Measurements from ENCODE around the gene GGA3. TPM values are rescaled to one million over a fixed set of nuclear protein-coding genes. Genes with fewer than 3 reads are reported as not detected.

Gene GGA3, protein sequence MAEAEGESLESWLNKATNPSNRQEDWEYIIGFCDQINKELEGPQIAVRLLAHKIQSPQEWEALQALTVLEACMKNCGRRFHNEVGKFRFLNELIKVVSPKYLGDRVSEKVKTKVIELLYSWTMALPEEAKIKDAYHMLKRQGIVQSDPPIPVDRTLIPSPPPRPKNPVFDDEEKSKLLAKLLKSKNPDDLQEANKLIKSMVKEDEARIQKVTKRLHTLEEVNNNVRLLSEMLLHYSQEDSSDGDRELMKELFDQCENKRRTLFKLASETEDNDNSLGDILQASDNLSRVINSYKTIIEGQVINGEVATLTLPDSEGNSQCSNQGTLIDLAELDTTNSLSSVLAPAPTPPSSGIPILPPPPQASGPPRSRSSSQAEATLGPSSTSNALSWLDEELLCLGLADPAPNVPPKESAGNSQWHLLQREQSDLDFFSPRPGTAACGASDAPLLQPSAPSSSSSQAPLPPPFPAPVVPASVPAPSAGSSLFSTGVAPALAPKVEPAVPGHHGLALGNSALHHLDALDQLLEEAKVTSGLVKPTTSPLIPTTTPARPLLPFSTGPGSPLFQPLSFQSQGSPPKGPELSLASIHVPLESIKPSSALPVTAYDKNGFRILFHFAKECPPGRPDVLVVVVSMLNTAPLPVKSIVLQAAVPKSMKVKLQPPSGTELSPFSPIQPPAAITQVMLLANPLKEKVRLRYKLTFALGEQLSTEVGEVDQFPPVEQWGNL
- total RNA-seq = 4.7 TPM

- no peaks in the 10 kb centered on the region for H3K9me3 ChIP-seq (ENCODE audit: control insufficient read depth in 3 of 3, low read length in 3 of 3)
- H3K27ac ChIP-seq (ENCODE audit: low read depth, low read length) = peak within 1 kb of the TSS; percentile 97
- H3K4me1 ChIP-seq (ENCODE audit: control insufficient read depth in 3 of 3, insufficient read depth in 3 of 3, low read length in 3 of 3) = peaks cover 30 to 40% (median 32%) of the 10 kb centered on the region in 3 donors
- peak within 1 kb of the TSS; percentile 99 to 100 (median 99) for H3K9ac ChIP-seq (ENCODE audit: low read depth in 1 of 3, low read length in 3 of 3)
- H3K36me3 ChIP-seq (ENCODE audit: control insufficient read depth in 3 of 3, insufficient read depth in 3 of 3, low read length in 3 of 3) = peaks cover 23 to 30% (median 26%) of the 10 kb centered on the region in 3 donors
- H3K4me3 ChIP-seq (ENCODE audit: low read length in 3 of 3) = peak within 1 kb of the TSS; percentile 98 to 100 (median 99)
- H3K27me3 ChIP-seq (ENCODE audit: control insufficient read depth in 3 of 3, insufficient read depth in 3 of 3, low read length in 3 of 3) = no peaks in the 10 kb centered on the region
Observed at GRCh38 chr17:75261336-75262111, at the start of gene GGA3, which contains the start of gene MRPS7. TSS of gene GGA3 (minus strand) at chr17:75261606. CDS start at chr17:75261587, 19 bp downstream. TSS of gene MRPS7 (plus strand) at chr17:75261879. CDS start at chr17:75261901, 22 bp downstream.

DNA sequence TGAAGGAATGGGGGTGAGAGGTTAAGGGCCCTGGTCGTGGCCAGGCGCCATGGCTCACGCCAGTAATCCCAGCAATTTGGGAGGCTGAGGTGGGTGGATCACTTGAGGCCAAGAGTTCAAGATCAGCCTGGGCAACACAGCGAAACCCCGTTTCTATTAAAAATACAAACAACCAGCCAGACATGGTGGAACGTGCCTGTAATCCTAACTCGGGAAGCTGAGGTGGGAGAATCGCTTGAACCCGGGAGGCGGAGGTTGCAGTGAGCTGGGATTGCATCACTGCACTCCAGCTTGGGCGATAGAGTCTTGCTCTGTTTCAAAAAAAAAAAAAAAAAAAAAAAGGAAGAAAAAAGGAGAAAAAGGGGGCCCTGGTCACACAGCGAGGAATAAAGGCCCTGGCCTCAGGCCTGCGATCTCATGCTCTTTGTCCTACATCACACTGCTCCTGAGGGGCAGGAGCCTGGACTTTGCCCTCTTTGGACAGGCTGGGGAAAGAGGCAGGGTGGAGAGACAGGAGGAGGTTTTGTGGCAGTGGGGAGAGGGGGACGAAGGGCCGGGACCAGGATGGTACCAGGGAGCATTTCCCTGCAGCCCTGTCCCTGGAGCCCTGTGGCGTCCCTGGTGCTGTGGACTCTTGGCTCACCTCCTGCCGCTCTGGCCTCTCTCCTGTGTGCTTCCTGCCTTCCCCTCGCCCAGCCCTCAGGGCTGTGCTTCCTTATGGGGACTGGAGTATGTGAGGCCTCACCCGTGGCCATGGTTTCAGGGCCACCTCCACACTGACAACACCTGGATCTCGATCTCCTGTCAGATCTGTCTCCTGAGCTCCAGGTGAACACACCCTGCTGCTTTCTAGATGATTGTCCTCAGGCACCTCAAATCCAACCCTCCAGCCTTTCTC is 47.6 kb upstream of the GGA3 start:
- H3K27me3 ChIP-seq (ENCODE audit: control insufficient read depth in 3 of 3, insufficient read depth in 3 of 3, low read length in 3 of 3) = no peaks in the 10 kb centered on the region
- no peak overlapping the region for H3K9ac ChIP-seq (ENCODE audit: low read depth in 1 of 3, low read length in 3 of 3)
- H3K4me3 ChIP-seq (ENCODE audit: low read length in 3 of 3) = no peak overlapping the region
- H3K4me1 ChIP-seq (ENCODE audit: control insufficient read depth in 3 of 3, insufficient read depth in 3 of 3, low read length in 3 of 3) = peaks cover 0 to 5% (median 2%) of the 10 kb centered on the region in 3 donors
- peak overlapping the region; percentile 56 for H3K27ac ChIP-seq (ENCODE audit: low read depth, low read length)
- no peaks in the 10 kb centered on the region for H3K9me3 ChIP-seq (ENCODE audit: control insufficient read depth in 3 of 3, low read length in 3 of 3)
- H3K36me3 ChIP-seq (ENCODE audit: control insufficient read depth in 3 of 3, insufficient read depth in 3 of 3, low read length in 3 of 3) = no peaks in the 10 kb centered on the region

- Histone ChIP-seq H3K36me3 (ENCODE audit: control insufficient read depth in 3 of 3, insufficient read depth in 3 of 3, low read length in 3 of 3) (no peaks in the 10 kb centered on the region), H3K9me3 (ENCODE audit: control insufficient read depth in 3 of 3, low read length in 3 of 3) (no peaks in the 10 kb centered on the region), H3K27me3 (ENCODE audit: control insufficient read depth in 3 of 3, insufficient read depth in 3 of 3, low read length in 3 of 3) (no peaks in the 10 kb centered on the region), H3K9ac (ENCODE audit: low read depth in 1 of 3, low read length in 3 of 3) (no peak overlapping the region), H3K4me1 (ENCODE audit: control insufficient read depth in 3 of 3, insufficient read depth in 3 of 3, low read length in 3 of 3) (peaks cover 0 to 5% (median 0%) of the 10 kb centered on the region in 3 donors), H3K27ac (ENCODE audit: low read depth, low read length) (no peak overlapping the region), H3K4me3 (ENCODE audit: low read length in 3 of 3) (no peak overlapping the region)
Observed at GRCh38 chr17:75307957-75308731, 46.7 kb upstream of the GGA3 start.

DNA sequence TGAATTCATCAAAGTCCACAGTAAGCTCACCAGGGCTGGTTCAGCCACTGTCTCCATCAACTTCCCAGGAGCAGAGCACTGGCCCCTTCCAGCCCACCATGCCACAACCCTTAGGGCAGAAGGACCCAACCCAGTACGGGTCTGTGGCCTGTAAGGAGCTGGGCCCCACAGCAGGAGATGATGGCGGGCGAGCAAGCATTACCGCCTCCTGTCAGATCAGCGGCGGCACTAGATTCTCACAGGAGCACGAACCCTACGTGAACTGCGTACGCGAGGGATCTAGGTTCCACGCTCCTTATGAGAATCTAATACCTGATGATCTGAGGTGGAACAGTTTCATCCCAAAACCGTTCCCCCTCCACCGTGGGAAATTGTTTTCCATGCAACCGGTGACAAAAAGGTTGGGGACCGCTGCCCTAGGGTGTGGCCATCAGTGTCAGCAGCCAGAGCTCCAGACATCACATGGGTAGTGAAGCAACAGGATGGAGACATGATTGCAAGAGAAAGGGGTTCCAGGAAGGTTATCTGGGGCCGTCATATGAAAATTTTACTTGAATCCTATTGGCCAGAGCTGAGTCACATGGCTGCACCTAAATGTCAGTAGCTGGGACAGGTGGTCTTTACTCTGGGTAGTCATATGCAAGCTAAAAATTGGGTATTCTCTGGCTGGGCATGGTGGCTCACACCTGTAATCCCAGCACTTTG is 40.2 kb upstream of the GGA3 start:
- Histone ChIP-seq H3K27me3 (ENCODE audit: control insufficient read depth in 3 of 3, insufficient read depth in 3 of 3, low read length in 3 of 3) (no peaks in the 10 kb centered on the region), H3K27ac (ENCODE audit: low read depth, low read length) (no peak overlapping the region)

GRCh38 chr17:75301049-75301448 is 39.6 kb upstream of the GGA3 start:
- H3K4me1 ChIP-seq (ENCODE audit: control insufficient read depth in 3 of 3, insufficient read depth in 3 of 3, low read length in 3 of 3) = no peaks in the 10 kb centered on the region
- no peaks in the 10 kb centered on the region for H3K9me3 ChIP-seq (ENCODE audit: control insufficient read depth in 3 of 3, low read length in 3 of 3)
- no peak overlapping the region for H3K9ac ChIP-seq (ENCODE audit: low read depth in 1 of 3, low read length in 3 of 3)
- H3K4me3 ChIP-seq (ENCODE audit: low read length in 3 of 3) = no peak overlapping the region
- no peaks in the 10 kb centered on the region for H3K36me3 ChIP-seq (ENCODE audit: control insufficient read depth in 3 of 3, insufficient read depth in 3 of 3, low read length in 3 of 3)
- H3K27me3 ChIP-seq (ENCODE audit: control insufficient read depth in 3 of 3, insufficient read depth in 3 of 3, low read length in 3 of 3) = no peaks in the 10 kb centered on the region
- H3K27ac ChIP-seq (ENCODE audit: low read depth, low read length) = no peak overlapping the region

More for the DNA sequence above, 40.2 kb upstream of the GGA3 start:
- Histone ChIP-seq H3K9me3 (ENCODE audit: control insufficient read depth in 3 of 3, low read length in 3 of 3) (no peaks in the 10 kb centered on the region), H3K9ac (ENCODE audit: low read depth in 1 of 3, low read length in 3 of 3) (no peak overlapping the region), H3K36me3 (ENCODE audit: control insufficient read depth in 3 of 3, insufficient read depth in 3 of 3, low read length in 3 of 3) (no peaks in the 10 kb centered on the region), H3K4me1 (ENCODE audit: control insufficient read depth in 3 of 3, insufficient read depth in 3 of 3, low read length in 3 of 3) (no peaks in the 10 kb centered on the region), H3K4me3 (ENCODE audit: low read length in 3 of 3) (no peak overlapping the region)

- H3K27ac ChIP-seq (ENCODE audit: low read depth, low read length) = no peak overlapping the region
- H3K4me1 ChIP-seq (ENCODE audit: control insufficient read depth in 3 of 3, insufficient read depth in 3 of 3, low read length in 3 of 3) = no peaks in the 10 kb centered on the region
- no peak overlapping the region for H3K9ac ChIP-seq (ENCODE audit: low read depth in 1 of 3, low read length in 3 of 3)
- no peak overlapping the region for H3K4me3 ChIP-seq (ENCODE audit: low read length in 3 of 3)
- no peaks in the 10 kb centered on the region for H3K27me3 ChIP-seq (ENCODE audit: control insufficient read depth in 3 of 3, insufficient read depth in 3 of 3, low read length in 3 of 3)
- no peaks in the 10 kb centered on the region for H3K9me3 ChIP-seq (ENCODE audit: control insufficient read depth in 3 of 3, low read length in 3 of 3)
- H3K36me3 ChIP-seq (ENCODE audit: control insufficient read depth in 3 of 3, insufficient read depth in 3 of 3, low read length in 3 of 3) = no peaks in the 10 kb centered on the region
Observed at GRCh38 chr17:75300280-75300679, 38.9 kb upstream of the GGA3 start.

DNA sequence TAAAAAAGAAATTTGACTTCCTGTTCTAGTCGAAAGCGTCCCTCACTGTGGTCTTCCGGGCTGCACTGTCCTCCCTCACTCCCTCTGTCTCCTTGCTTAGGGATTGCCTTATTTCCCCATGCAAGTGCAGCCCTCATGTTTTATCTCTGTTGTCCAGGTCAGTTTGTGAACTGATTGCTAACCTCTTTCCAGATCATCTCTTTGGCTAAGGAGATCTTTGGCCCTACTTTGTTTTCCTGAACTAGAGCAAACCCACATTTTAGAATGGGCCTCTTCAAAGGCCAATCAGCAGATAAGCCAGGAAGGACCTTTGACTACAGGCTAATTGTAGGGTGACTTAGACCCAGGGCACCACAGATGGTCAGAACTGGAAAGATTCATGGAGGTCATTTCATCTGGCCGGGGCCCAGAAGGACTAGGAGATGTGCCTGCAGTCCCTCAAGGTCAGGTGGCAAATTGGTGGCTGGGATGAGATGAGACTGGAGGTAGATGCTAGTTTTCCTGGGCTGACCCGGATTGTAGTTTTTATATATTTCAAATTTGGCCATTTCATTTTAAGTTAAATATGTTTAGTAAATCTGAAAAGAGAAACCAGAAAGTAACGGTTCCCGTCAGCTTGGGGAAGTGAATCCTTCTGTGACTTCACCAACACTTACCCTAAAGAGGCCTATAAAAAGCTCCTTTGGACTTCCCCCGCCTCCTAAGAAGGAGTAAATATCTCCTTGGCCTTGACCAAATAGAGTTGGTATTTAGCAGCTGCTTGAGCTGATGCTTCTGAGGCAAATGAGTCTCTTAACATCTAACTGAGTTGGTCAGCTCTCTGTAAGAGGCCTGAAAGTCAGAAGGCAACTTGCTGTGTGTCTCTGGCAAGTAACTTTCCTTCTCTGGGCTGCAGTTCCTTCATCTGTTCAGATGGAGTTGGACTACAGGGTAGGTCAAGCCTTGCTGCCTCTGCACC is 34.1 kb upstream of the GGA3 start:
- Histone ChIP-seq H3K27me3 (ENCODE audit: control insufficient read depth in 3 of 3, insufficient read depth in 3 of 3, low read length in 3 of 3) (no peaks in the 10 kb centered on the region), H3K4me3 (ENCODE audit: low read length in 3 of 3) (no peak overlapping the region), H3K9ac (ENCODE audit: low read depth in 1 of 3, low read length in 3 of 3) (peak overlapping the region in 1 of 3 donors; percentile 59), H3K4me1 (ENCODE audit: control insufficient read depth in 3 of 3, insufficient read depth in 3 of 3, low read length in 3 of 3) (no peaks in the 10 kb centered on the region), H3K9me3 (ENCODE audit: control insufficient read depth in 3 of 3, low read length in 3 of 3) (no peaks in the 10 kb centered on the region), H3K27ac (ENCODE audit: low read depth, low read length) (peak overlapping the region; percentile 79), H3K36me3 (ENCODE audit: control insufficient read depth in 3 of 3, insufficient read depth in 3 of 3, low read length in 3 of 3) (no peaks in the 10 kb centered on the region)

All from skeletal muscle tissue (tissue), 4 donors.